Gastrocnemius medialis (tissue), 4 donors: ENCODE data around the gene RBM45. TPM values are rescaled to one million over a fixed set of nuclear protein-coding genes. Genes with fewer than 3 reads are reported as not detected.

ENCODE experiments used
- ATAC-seq, 2 donors: fragments of 150-250 bp; one replicate each; pipeline ENCODE4 v1.9.1; 2016
- DNase-seq, 2 donors: peaks; one replicate each; pipeline ENCODE4 v3.0.0-alpha.2; 2019
- H3K27ac ChIP-seq, 4 donors: fragments of 200-600 bp; sonication (generic); 1 replicate in 1 of 4; 2 replicates in 3 of 4; pipeline ENCODE4 v1.5.1; 2016 to 2018; ENCODE audit warnings: mild to moderate bottlenecking in 2 of 4, moderate library complexity in 1 of 4
- H3K27me3 ChIP-seq, 3 donors: fragments of 200-600 bp; sonication (generic) in 2 of 3; 1 replicate in 1 of 3; 2 replicates in 2 of 3; pipeline versions ENCODE4 v1.5.1 to v1.6.0; 2016 to 2019; ENCODE audit warnings: mild to moderate bottlenecking in 1 of 3, moderate library complexity in 1 of 3
- H3K36me3 ChIP-seq, 2 donors: fragments of 200-600 bp; sonication (generic) in 1 of 2; one replicate each; pipeline ENCODE4 v1.5.1; 2017 to 2018
- H3K4me1 ChIP-seq, 2 donors: fragments of 200-600 bp; sonication (generic) in 1 of 2; one replicate each; pipeline ENCODE4 v1.5.1; 2016 to 2017; ENCODE audit warnings: mild to moderate bottlenecking in 2 of 2
- H3K4me3 ChIP-seq, 4 donors: fragments of 200-600 bp; sonication (generic) in 3 of 4; 1 replicate in 1 of 4; 2 replicates in 3 of 4; pipeline ENCODE4 v1.5.1; 2016 to 2019; ENCODE audit warnings: mild to moderate bottlenecking in 2 of 4
- H3K9me3 ChIP-seq, 3 donors: fragments of 200-600 bp; sonication (generic) in 2 of 3; 1 replicate in 1 of 3; 2 replicates in 2 of 3; pipeline ENCODE4 v1.5.1; 2016 to 2019
- CTCF ChIP-seq, 5 experiments: fragments of 450-650 bp in 3 of 5; fragments of 200-600 bp in 2 of 5; sonication (generic) in 2 of 5; IDR thresholded peaks in 4 of 5; conservative IDR thresholded peaks in 1 of 5; 1 replicate in 4 of 5; 2 replicates in 1 of 5; pipeline ENCODE4 v1.5.1; 2016 to 2019; ENCODE audit warnings: antibody characterized with exemption in 5 of 5, mild to moderate bottlenecking in 3 of 5, moderate library complexity in 3 of 5
- POLR2A ChIP-seq, 2 donors: fragments of 450-650 bp; IDR thresholded peaks; one replicate each; pipeline ENCODE4 v1.6.1; 2017; ENCODE audit warnings: antibody characterized with exemption in 2 of 2, mild to moderate bottlenecking in 2 of 2, moderate library complexity in 2 of 2
- in situ Hi-C, 4 donors: fragments of 200-750 bp; cut with MboI; loops; one replicate each; pipeline versions ENCODE4 v1.15.0 to v1.8.0; 2017; ENCODE audit warnings: low sequenced_read_pairs in 4 of 4
- intact Hi-C: fragments of 100-400 bp; cut with DNase I; formaldehyde crosslinking; loops from one replicate; pipeline ENCODE4 v1.15.1; 2023; ENCODE audit warnings: low total_unique reads
- total RNA-seq, 4 donors: library from RNA; depleted of rRNA; stranded (reverse); fragments of >200 nt; gene quantifications; one replicate each; pipeline versions ENCODE4 v1.1.0 to v1.2.3, GENCODE V29; 2016

Gene RBM45, protein sequence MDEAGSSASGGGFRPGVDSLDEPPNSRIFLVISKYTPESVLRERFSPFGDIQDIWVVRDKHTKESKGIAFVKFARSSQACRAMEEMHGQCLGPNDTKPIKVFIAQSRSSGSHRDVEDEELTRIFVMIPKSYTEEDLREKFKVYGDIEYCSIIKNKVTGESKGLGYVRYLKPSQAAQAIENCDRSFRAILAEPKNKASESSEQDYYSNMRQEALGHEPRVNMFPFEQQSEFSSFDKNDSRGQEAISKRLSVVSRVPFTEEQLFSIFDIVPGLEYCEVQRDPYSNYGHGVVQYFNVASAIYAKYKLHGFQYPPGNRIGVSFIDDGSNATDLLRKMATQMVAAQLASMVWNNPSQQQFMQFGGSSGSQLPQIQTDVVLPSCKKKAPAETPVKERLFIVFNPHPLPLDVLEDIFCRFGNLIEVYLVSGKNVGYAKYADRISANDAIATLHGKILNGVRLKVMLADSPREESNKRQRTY
- 1 to 10 TPM; 2.0 to 8.1 (median 5.5) TPM for total RNA-seq

DNA sequence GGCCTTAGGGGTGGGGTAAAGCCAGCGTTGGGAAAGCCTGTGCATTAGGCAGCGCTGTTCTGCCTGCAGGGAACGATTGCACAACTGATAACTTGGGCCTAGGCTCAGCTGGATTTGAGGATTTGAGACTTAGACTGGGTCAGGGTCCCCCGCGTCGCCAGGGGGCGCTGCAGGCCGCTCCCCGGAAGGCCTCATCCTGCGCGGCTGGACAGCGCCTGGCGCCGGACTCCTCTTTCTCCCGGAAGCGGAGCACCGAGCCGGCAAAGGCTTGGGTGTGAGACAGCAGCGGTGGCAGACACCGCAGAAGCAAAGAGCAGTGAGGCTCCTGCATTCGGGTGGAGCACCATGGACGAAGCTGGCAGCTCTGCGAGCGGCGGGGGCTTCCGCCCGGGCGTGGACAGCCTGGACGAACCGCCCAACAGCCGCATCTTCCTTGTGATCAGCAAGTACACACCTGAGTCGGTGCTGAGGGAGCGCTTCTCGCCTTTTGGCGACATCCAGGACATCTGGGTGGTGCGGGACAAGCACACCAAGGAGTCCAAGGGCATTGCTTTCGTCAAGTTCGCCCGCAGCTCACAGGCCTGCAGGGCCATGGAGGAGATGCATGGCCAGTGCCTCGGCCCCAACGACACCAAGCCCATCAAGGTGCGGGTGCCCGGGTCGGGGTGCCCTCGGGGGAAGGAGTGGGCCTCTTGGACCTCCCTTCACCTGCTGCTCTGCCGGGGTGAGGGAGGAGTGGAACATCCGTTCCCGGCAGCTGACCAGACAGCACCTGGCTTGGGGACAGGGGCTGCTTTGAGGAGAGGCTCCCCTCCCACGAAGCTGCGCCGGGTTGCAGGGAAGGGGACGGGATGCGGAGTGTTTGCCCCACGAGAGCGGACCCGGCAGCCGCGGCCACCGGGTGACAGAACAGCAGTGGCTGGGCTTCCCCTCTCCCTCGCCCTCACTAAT, at the start of gene RBM45:
RBM45 (plus strand) TSS at position 236 of the 951 bp plus-strand sequence; CDS start at position 346, 110 bp downstream.
- H3K9me3 ChIP-seq: no peaks in the 10 kb centered on the region
- no peaks in the 10 kb centered on the region for H3K27me3 ChIP-seq
- ATAC-seq (peak; percentile 96 to 97), DNase-seq (peak; percentile 83 to 94)
- peak within 1 kb of the TSS; percentile 78 to 89 (median 84) for H3K27ac ChIP-seq
- intact Hi-C loops (loop anchor here (5.0 kb wide), 2 partner anchors 165 to 300 kb away; no protein-coding TSS in a partner anchor), in situ Hi-C loops (no loop called here)
- TF ChIP-seq POLR2A (IDR thresholded peaks at IDR 0.05) (peak; percentile 26 to 61), CTCF (IDR thresholded peaks at IDR 0.05 in 4 of 5, conservative IDR thresholded peaks at IDR 0.05 in 1 of 5) (peak; percentile 93 to 98 (median 98))
- peaks cover 0 to 5% of the 10 kb centered on the region in 2 donors for H3K36me3 ChIP-seq
- H3K4me1 ChIP-seq: peaks cover 13 to 18% of the 10 kb centered on the region in 2 donors
- H3K4me3 ChIP-seq: peak within 1 kb of the TSS; percentile 88 to 94 (median 91)

GRCh38 chr2:178066324-178066723, 45.9 kb upstream of the RBM45 start:
- intact Hi-C loops: no loop called here
- H3K9me3 ChIP-seq: no peaks in the 10 kb centered on the region
- H3K36me3 ChIP-seq: no peaks in the 10 kb centered on the region
- DNase-seq (no peak), ATAC-seq (no peak)
- no peak overlapping the region for H3K4me3 ChIP-seq
- H3K27me3 ChIP-seq: no peaks in the 10 kb centered on the region
- no peaks in the 10 kb centered on the region for H3K4me1 ChIP-seq
- no peak overlapping the region for H3K27ac ChIP-seq
- in situ Hi-C loops: no loop called here
- TF ChIP-seq CTCF (IDR thresholded peaks at IDR 0.05 in 4 of 5, conservative IDR thresholded peaks at IDR 0.05 in 1 of 5) (no peak), POLR2A (IDR thresholded peaks at IDR 0.05) (no peak)

DNA sequence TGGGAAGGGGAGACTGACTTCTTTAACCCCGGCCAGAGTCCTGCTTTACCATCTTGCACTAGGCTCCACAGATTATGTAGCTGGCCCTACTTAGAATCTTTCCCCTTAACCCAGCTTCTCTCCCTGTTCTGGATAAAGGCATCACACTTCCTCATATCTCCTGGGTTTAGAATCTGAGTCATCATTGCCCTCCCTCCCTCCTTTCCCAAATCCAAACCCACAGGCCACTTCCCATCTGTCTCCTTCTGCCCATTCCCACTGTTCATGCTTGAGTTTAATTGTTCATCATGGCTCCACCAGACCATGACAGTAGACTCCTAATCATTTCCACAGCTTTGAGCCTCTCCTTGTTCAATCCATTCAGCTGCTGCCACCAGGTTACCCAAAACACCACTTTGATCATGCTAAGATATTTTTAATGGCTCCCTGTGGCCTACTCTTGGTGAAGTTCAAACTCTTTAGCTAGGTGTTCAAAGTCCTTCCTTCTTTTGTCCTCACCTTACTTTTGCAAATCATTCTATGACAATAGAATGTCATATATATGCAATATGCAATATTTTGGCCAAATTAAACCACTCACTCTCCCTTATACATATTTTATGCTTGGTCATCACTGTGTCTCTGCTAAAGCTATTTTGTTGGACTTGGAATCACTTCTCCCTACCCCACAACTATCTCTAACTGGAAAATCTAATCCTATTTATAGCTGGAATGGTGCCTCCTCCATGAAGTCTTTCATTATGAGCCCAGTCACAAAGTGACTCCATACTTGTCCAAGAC, 45.2 kb upstream of the RBM45 start:
- intact Hi-C loops: no loop called here
- ATAC-seq (no peak), DNase-seq (no peak)
- Histone ChIP-seq H3K27ac (no peak overlapping the region), H3K36me3 (no peaks in the 10 kb centered on the region), H3K27me3 (no peaks in the 10 kb centered on the region), H3K4me1 (peaks cover 0 to 1% of the 10 kb centered on the region in 2 donors), H3K9me3 (no peaks in the 10 kb centered on the region), H3K4me3 (no peak overlapping the region)
- in situ Hi-C loops: no loop called here
- TF ChIP-seq CTCF (IDR thresholded peaks at IDR 0.05 in 4 of 5, conservative IDR thresholded peaks at IDR 0.05 in 1 of 5) (no peak), POLR2A (IDR thresholded peaks at IDR 0.05) (no peak)

DNA sequence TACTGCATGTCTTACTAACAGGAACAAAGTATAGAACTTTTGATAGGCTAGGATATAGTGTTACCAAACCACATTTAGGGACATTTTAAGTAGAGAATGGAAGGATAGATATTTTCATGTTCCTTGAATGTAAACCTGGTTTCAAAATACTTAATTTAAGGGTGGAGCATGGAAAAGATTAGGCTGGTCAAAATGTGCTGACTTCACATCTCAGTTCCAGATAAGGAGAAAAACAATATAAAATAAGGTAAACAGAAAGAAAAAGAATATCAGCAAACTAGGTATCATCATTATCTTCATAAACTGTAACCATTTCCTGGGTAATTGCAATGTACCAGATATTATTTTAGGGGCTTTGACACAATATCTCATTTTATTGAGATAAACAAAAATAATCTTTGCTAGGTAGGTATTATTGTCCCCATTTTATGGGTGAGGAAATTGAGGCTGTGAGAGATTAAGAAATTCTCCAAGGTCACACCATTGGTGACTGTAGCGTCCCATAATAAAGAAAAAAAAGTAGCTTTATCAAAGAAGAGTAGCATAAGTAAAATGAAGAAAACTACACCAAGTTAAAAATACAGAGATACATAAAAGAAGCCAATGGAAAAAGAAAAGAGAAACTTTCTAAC, 43.3 kb upstream of the RBM45 start:
- TF ChIP-seq CTCF (IDR thresholded peaks at IDR 0.05 in 4 of 5, conservative IDR thresholded peaks at IDR 0.05 in 1 of 5) (no peak), POLR2A (IDR thresholded peaks at IDR 0.05) (no peak)
- in situ Hi-C loops: no loop called here

More for the DNA sequence above, 43.3 kb upstream of the RBM45 start:
- no peaks in the 10 kb centered on the region for H3K36me3 ChIP-seq
- DNase-seq (no peak), ATAC-seq (no peak)
- H3K9me3 ChIP-seq: no peaks in the 10 kb centered on the region
- intact Hi-C loops: no loop called here
- H3K4me3 ChIP-seq: no peak overlapping the region
- H3K27ac ChIP-seq: no peak overlapping the region
- H3K4me1 ChIP-seq: peaks cover 12% of the 10 kb centered on the region in 2 donors
- H3K27me3 ChIP-seq: no peaks in the 10 kb centered on the region
